Measurements from ENCODE around the gene BACH1. TPM values are rescaled to one million over a fixed set of nuclear protein-coding genes. Genes with fewer than 3 reads are reported as not detected.

BACH1 gene
- total and polyA plus RNA-seq, 10 of the 15 experiments (the other 5 are each of a cell fraction or from before 2014, with no cell fraction given) = 3.2 to 25.7 (median 10.5) TPM

GRCh38 chr21:29250636-29251035, 48.1 kb upstream of the BACH1 start:
- Histone ChIP-seq H3K27me3 (replicated peaks in 1 of 2; ENCODE audit: control insufficient read depth in 2 of 2, insufficient read depth in 2 of 2, low read length in 1 of 2) (no peaks in the 10 kb centered on the region), H4K20me1 (ENCODE audit: control insufficient read depth, insufficient read depth) (no peaks in the 10 kb centered on the region), H3K27ac (ENCODE audit: control insufficient read depth, insufficient read depth) (no peak overlapping the region), H3K79me2 (ENCODE audit: control insufficient read depth, insufficient read depth, low read length) (no peaks in the 10 kb centered on the region), H3K4me3 (no peak overlapping the region), H3K36me3 (ENCODE audit: control insufficient read depth in 2 of 2, insufficient read depth in 2 of 2, low read length in 1 of 2) (no peaks in the 10 kb centered on the region), H3K9ac (ENCODE audit: control insufficient read depth, insufficient read depth, low read length) (no peak overlapping the region), H3K4me1 (ENCODE audit: control insufficient read depth, insufficient read depth, low read length) (peaks cover under 1% of the 10 kb centered on the region), H3K9me3 (replicated peaks; ENCODE audit: control insufficient read depth, insufficient read depth, low read length) (peaks cover 15% of the 10 kb centered on the region), H3K4me2 (ENCODE audit: control insufficient read depth, insufficient read depth) (no peak overlapping the region), H2AFZ (ENCODE audit: control insufficient read depth, low read depth, low read length) (no peak overlapping the region)
- FAIRE-seq (no peak), DNase-seq (ENCODE audit: low read depth, low spot score) (no peak), ATAC-seq (no peak)
- TF ChIP-seq CUX1 (IDR thresholded peaks at IDR 0.05; ENCODE audit: insufficient replicate concordance, low read depth, low read length) (no peak), FOXM1 (IDR thresholded peaks at IDR 0.05; ENCODE audit: low read depth, low read length) (no peak), STAT1 (conservative IDR thresholded peaks at IDR 0.05) (no peak), ZNF622 (IDR thresholded peaks at IDR 0.05) (no peak), IRF4 (IDR thresholded peaks at IDR 0.05; ENCODE audit: low read depth, low read length) (no peak), ZNF24 (IDR thresholded peaks at IDR 0.05) (no peak), CHD1 (IDR thresholded peaks at IDR 0.05; ENCODE audit: low read depth, low read length) (no peak), CREB1 (IDR thresholded peaks at IDR 0.05; ENCODE audit: low read depth) (no peak), STAT3 (IDR thresholded peaks at IDR 0.05; ENCODE audit: low read depth, low read length) (no peak), KAT2A (conservative IDR thresholded peaks at IDR 0.05; ENCODE audit: control insufficient read depth, low read depth, low read length) (no peak), EP300 (IDR thresholded peaks at IDR 0.05; ENCODE audit: borderline replicate concordance in 1 of 2, control insufficient read depth in 1 of 2, low read depth in 2 of 2, low read length in 2 of 2) (no peak), IKZF1 (conservative IDR thresholded peaks at IDR 0.05) (no peak)
- no TSS peak for BruUV-seq (replicated peaks)
- 78% methylated on average over 5 of the region's 5 CpGs for WGBS (ENCODE audit: insufficient coverage, insufficient replicate concordance, low lambda C conversion rate, missing lambda C conversion rate)
- in situ Hi-C loops (cut with MboI) (no loop called here), intact Hi-C loops (cut with micrococcal nuclease; ENCODE audit: unreplicated experiment) (no loop called here)
- ChIA-PET RAD21 (ENCODE audit: unreplicated experiment) (interaction anchor here (1.9 kb wide), 1 partner anchor 17 kb away, joined by 7 read pairs; no protein-coding TSS in a partner anchor), SMC1A (ENCODE audit: uncharacterized antibody, unreplicated experiment) (interaction anchor here (6.0 to 7.9 kb wide), 2 partner anchors 10 to 16 kb away, joined by 46 to 94 read pairs; no protein-coding TSS in a partner anchor), CTCF (interaction anchor here (1.0 kb wide), 1 partner anchor 64 kb away, joined by 3 read pairs; no protein-coding TSS in a partner anchor), POLR2A (interaction anchor here (0.8 kb wide), 1 partner anchor 12 kb away, joined by 3 read pairs; no protein-coding TSS in a partner anchor)

Measured in GM12878 (cell line).